GM23248 (cell line): ENCODE results near the gene PHKA2.

ENCODE experiments used
- EZH2 ChIP-seq: fragments of 200-600 bp; sonication (generic); IDR thresholded peaks from 2 replicates; pipeline ENCODE4 v1.6.1; 2018; ENCODE audit warnings: antibody characterized with exemption, mild to moderate bottlenecking; ENCODE audit not compliant: insufficient read depth, poor library complexity, severe bottlenecking
- EZH2phosphoT487 ChIP-seq: fragments of 200-600 bp; sonication (generic); IDR thresholded peaks from 2 replicates; pipeline ENCODE4 v1.6.1; 2018; ENCODE audit warnings: antibody characterized with exemption, moderate library complexity, mild to moderate bottlenecking, low read depth; ENCODE audit not compliant: insufficient read depth

- TF ChIP-seq EZH2phosphoT487 (no peak), EZH2 (no peak)
These were observed 63.3 kb downstream of the PHKA2 start for GRCh38 chrX:18920566-18920965.
